SHP77 treated with DMSO at 0.1 percent for 48 hours (cell line): Measurements from ENCODE around the gene MTERF1.
"Not testable (repeated sequence)": the region's sequence is repeated elsewhere in the genome, so short reads cannot be mapped to it uniquely, and the experiment has no call there.

Source experiments
- DNase-seq: peaks from one replicate; lab custom pipeline; 2025; lab: John Stamatoyannopoulos, UW

Gene MTERF1

DNA sequence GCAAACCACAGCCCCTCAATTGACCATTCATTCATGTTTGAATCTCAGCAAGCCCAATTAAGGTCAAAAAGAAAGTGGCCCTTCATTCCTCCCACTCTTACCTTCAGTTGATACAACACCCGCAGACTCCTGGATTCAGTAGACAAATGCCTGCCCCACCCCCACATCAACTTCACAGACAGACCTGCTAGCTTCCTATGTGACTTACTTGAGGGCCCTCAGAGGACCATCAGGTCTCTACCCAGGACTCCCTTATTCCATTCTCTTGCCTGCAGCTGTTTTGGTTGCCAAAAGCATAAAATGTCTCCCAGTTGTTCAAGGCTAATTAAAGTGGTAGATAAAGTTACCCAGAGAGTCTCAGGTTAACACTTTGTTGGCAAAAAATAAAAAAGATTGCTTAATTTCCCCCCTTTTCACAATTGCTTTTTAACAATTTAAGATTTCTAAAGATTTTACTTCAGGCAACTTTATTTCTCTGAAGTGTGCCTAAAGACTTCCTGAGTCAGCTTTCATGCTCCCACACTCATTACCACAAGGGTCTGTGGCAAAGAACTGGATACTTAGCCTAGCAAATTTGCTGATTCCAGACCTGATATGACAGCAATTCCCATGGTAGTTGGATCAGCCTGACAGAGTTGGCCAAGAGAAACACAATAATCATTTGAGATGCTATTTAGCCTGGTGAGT, 3.3 kb upstream of the MTERF1 start:
- DNase-seq, result no peak

DNA sequence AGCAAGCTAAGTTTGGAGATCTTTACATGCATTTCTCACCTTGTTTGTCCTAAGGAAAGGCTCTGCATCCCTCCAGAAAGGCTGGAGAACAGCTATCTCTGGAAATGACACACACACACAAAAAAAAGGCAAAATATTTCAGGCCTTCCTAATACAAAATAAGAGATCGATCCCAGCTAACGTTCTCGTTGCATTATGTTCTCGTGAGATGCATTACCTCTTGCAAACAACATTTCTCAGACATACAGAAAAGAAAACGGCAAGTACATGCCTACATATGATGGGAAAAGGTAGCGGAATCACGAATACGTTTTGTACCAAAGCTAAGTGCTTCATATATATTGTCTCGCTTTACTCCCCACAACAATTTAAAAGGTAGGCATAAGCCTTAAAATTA, 488 bp downstream of the MTERF1 start:
- no peak for DNase-seq

DNA sequence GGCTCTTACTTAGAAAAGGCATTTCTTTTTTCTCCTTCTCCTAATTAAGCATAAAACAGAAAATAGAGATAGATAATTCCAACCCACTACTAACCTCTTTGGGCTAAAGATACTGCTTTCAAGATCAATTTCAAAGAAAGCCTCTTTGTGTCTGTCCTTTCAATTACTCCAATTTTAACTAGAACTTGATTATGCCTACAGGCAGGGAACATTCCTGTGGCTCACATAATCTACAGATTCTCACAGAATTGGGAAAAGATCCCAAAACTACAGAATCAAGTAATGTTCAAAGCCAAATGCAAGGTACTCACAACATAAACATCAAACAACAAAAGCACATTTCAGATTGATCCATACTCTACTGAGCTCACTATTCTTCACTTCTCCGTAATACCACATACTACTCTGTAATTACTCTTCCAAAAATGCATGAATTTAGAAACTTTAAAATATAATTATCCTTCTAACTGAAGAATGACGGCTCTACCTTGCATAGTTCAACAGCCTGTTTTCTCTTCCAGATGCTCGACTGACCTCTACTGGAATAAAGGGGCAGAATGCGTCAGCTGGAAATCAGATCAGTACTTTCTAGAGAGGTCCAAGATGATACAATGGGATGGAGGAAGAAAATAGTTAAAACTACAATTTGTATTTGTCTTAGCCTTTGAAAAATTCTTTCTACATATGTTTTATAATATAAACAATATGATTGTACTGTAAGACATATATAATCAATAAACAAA, 3.9 kb downstream of the MTERF1 start:
- no peak for DNase-seq

DNA sequence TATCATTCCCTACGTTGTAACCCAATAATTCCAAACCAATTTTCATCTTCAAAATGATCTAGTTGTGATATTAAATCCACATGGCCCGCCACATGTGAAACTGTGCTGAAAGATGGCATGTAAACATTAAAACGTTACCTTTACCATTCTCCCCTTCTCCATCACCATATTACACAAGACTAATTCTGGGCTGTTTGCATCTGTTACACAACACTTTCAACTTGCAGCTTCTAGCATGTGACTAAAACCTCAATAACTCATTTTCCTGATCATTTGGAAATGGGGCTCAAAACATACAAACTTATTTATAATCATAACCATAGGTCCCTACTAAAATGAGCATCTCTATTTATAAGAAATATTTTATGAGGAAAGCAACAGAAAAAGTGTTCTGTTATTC, 4.7 kb downstream of the MTERF1 start:
- no peak for DNase-seq

DNA sequence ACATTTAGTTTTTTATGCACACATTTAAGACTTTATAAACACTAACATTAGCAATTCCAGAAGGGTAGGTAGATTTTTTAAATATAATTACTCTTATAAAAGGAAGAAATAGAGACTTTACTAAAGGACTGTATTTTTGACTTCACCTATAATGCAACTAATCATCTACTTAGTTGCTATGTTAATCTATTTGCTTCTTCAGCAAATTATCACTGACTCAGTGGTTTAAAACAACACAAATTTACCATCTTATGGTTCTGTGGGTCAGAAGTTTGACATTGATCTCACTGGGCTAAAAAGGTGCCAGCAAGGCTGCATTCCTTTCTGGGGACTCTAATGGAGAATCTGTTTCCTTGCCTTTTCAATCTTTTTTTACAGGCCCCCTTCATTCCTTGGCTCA, 7.6 kb downstream of the MTERF1 start:
- no peak for DNase-seq

DNA sequence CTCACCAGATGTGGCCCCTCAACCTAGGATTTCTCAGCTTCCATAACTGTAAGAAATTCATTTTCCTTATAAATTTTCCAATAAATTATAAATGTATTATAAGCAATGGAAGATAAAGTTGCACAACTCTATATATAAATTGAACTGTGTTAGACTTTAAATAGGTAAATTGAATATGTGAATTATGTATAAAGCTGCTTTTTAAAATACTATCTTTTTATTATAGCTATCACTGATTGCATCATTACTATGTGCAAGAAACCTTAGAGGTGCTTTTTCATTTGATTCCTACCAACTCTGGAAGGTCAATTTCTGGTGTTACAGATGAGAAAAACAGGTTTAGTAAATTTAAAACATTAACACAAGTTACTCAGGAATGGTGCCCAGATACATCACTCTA, 8.4 kb downstream of the MTERF1 start:
- DNase-seq, result no peak

DNA sequence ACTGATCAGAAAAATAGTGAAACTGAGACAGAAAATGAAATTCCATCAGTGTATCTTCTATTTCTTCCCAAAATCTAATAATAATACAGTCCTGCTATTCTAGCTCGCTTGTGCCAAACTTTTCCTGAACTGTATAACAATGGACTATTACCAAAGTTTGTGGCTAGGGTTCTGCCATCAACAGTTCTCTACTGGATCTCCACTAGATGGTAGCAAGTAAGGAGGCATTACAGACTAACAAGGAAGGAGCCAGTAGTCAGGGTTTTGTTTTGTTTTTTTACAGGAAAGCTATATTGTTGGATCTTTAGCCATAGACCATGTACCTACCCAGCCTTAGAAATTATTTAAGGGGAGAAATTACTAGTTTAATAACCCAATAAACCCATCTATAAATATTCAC, 10.8 kb downstream of the MTERF1 start:
- no peak for DNase-seq

DNA sequence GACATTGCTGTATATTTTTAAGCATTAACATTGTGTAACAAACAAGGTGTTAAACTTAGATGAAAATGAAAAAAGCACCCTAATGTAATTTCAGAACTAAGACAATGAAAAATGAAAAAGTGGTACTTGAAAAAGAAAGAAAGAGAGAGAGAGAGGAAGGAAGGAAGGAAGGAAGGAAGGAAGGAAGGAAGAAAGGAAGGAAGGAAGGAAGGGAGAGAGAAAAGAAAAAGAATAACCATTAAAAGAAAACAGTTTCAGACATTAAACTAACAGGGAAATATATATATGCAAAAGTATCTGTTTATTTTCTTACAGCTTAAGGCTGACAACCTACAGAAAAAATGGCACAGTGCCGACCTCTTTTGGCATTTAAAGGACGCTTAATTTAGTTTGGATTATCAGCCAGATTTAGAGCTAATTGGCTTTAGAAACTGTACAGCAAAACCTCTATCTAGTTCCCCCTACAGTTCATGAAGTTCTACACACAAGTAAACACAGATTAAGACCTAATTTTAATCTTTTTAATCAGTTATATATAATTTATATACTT, 13.8 kb downstream of the MTERF1 start:
- no peak for DNase-seq

DNA sequence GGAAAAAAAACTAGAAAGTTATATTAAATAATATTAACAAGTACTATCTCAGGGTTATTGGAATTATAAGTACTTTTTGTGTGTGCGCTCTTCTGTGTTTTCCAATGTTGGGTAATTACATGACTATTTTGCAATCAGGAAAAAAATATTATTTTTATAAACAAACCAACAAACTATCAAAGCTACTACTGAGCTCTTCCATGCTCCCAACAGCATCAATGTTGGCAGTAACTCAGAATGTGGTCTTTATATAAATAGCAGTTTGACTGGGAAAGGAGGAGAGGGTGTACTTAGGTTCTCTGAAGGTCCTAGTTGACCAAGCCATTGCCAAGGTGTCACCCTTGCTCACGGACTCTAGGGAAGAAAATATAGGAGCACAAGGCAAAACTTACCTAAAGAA, 15.0 kb downstream of the MTERF1 start:
- DNase-seq, result no peak

DNA sequence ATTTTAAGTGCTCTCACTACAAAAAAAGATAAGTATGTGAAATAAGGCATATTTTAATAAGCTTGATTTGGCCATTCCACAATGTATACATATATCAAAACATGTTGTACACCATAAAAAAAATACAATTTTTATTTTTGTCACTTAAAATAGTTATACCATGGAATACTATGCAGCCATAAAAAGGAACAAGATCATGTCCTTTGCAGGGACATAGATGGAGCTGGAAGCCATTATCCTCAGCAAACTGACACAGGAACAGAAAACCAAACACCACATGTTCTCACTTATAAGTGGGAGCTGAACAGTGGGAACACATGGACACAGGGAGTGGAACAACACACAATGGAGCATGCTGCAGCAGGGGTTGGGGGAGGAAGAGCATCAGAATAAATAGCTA, 15.9 kb downstream of the MTERF1 start:
- not testable (repeated sequence) for DNase-seq

DNA sequence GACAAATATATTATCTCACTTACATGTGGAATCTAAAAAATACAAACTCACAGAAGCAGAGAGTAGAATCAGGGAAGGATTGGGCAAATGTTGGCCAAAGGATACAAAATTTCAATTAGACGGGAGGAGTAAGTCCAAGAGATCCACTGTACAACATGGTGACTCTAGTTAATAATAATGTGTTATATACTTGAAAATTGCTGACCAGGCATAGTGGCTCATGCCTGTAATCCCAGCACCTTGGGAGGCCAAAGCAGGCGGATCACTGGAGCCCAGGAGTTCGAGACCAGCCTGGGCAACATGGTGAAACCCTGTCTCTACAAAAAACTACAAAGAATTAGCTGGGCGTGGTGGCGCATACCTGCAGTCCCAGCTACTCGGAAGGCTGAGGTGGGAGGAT, 16.4 kb downstream of the MTERF1 start:
- no peak for DNase-seq

DNA sequence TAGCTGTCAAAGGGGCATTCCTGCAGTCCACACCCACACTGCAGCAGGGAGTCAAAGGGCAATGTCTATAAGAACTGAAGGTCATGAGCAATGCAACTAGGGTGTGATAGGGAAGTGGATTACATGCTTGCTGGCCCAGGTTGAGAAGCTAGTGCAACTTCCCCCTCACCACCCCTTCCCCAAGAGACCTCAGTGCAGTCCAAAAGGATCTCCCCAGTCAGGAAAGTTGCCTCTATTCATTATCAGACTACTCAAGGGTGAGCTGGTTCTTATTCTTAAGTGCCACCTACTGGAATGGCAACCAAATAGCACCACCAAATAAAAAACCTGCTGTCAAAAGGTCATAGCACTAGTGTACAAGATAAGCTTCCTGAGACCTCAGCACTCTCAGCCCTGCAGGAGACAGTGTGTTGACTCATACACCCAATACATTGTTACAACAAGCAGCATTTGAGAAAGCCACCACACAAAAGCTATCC, 28.2 kb downstream of the MTERF1 start:
- DNase-seq, result no peak

DNA sequence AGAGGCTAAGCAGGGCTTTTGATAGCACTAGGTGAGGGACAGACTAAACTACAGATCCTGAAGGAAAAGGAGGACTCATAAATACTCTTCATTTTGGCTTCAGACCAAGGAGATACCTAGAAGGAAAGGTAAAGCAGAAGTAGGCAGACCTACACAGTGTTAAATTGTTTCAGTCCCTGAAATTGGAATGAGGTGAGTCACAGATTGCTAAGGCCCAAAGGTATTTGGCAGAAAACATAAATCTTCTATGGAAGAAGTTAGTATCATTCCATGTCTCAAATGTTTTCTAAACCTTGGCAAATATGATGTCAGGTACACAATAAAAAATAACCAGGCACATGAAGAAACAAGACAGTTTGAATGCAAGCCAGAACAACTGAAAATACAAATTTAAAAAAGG, 30.0 kb downstream of the MTERF1 start:
- DNase-seq, result no peak

DNA sequence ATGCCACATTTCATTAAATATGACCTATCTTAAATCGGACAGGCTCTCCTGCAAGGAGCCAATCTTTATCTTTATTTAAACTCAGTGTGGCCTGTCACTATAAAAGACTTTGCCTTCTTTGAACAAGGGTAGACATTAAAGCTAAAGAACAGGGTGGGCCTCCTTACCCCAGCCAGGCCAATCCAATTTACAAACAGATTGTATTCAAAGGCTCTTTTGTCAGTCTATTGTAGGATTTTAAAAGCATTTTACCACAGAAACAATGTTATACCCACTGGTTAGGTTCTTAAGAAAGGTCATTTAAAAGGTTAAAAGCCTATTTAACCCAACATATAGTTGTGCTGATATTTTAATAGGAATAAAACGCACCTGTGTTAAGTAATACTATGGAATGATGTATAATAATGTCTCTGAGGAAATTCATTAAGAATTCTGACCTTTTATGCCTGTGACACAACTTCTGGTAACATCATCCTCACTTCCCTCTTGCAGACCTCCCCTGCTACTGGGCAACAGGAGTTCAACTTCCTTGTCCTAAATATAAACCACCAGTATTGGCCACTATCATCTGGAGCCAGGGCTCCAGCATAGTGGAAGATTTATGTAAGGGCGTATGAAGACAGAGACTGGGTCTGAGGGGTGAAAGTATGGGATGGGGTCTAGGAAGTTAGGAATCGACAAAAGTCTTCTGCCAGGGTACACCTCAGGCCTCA, 32.5 kb downstream of the MTERF1 start:
- DNase-seq, result no peak

DNA sequence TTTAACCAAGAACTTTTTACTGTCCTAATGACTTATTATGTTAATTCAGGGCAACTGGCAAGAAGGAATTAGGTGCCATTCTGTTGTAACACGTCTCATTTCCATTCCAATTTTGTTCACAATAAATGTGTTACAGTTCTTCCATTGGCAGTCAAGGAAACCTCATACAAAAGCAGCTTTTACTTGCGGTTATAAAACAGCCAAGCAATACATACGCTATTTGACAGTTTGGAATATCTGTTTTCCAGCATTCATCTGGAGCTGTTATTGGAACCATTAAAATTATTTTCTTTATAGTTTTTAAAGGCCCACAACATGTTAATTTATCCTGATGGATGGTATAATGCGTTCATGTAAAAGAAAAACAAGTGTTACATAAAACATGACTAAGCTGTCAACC, 33.3 kb downstream of the MTERF1 start:
- no peak for DNase-seq

DNA sequence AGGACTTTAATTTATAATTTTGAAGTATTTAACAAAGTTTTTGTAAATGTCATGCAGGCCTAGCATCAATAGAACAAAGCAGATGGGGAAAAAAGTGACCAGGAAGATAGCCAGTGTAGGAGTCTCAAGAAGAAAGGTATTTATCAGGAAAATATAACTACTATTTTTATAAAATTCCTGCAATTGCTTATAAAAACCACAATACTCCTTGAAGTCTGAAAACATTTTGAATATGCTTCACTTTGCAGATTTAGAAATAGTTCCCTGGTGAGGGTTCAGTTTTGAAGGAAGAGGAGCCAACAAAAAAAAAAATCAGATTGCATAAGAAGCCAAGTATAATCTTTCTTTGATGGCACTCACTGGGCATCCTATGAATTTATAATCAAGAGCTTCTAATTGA, 34.1 kb downstream of the MTERF1 start:
- no peak for DNase-seq

DNA sequence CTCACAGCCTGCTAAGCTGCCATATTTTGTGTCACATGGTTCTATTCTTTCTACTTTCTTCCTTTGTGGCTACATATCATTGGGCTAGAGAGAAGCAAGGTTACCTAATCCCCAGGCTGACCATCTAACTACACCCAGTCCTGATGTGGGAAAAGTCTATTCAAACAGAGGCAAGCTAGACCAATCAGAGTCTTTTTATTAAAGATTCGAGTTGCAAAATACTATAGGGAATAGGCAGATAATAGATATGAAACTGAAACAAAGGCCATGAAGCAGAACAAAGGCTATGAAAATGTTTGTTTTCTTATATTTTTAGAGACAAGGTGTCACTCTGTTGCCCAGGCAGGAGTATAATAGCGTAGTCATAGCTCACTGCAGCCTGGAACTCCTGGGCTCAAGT, 36.7 kb downstream of the MTERF1 start:
- DNase-seq, result no peak

DNA sequence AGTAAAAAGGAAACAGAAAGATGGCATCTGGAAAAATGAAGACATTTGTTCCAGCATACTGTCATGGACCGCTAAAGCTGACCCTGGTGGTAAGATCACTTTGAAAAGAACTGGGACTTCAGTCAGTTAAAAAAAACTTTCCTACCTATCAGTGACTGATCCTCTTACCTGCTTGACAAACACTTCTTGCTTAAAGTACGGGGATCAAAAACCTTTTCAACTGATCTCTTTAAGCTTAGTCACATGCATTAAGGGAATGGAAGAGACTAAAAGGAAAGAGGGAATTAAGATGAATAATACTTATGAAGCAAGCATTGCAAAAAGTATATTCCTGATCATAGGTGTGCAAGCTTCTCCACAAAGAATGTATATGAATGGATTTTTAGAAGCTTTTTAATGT, 42.1 kb downstream of the MTERF1 start:
- no peak for DNase-seq

DNA sequence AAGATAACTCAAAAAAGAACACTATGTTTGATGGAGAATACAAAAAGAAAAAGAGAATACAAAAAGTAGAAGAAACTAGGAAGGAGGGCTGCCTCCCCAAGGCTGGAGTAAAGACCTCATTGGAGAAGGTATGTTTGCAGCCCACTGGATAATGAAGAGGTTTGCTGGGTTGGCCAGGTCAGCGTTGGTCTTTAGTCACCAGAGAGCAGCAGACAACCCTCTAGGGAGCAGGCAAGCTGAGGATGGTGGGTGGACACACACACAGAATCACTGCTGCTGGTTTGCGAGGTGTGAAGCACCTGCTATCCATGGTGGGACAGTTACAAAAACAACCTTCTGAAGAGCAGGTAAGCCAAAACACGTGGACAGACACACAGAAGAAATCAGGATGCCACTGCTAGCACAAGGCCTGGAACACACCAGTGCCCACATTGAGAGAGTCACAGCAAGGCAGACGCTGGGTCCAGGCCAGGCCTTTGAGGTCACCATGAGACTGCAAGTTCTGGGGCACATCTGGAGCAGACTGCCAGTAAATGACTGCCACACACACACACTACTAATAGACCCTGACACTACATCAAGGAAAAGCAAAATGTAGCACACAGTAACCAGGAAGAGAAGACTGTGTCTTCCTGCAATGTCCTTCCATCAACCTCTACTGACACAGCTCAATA, 43.0 kb downstream of the MTERF1 start:
- DNase-seq, result no peak

DNA sequence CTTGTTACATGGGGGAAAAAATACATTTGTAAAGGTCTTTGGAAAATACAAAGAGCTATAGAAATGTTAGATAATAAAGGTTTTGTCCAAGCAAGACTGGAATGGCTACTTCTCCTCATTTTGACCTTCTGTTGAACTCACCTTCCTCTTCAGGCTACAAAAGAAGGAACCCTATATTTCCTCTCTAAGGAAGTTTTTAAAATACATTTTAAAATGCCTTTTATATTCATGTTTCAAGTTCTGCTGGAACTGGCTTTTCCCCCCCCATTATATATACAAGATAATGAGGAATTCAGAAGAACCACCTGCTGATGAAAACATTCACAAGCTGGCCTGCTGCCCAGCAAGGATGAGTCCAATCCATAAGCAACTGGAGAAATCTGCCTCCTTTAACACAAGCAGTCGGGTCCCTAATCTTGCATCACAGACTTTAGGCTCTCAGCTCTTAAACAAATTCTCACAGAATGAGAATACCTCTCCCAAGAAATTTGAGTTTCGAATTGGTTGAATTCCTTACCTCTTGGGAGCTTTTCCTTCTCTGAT, 44.6 kb downstream of the MTERF1 start:
- no peak for DNase-seq

DNA sequence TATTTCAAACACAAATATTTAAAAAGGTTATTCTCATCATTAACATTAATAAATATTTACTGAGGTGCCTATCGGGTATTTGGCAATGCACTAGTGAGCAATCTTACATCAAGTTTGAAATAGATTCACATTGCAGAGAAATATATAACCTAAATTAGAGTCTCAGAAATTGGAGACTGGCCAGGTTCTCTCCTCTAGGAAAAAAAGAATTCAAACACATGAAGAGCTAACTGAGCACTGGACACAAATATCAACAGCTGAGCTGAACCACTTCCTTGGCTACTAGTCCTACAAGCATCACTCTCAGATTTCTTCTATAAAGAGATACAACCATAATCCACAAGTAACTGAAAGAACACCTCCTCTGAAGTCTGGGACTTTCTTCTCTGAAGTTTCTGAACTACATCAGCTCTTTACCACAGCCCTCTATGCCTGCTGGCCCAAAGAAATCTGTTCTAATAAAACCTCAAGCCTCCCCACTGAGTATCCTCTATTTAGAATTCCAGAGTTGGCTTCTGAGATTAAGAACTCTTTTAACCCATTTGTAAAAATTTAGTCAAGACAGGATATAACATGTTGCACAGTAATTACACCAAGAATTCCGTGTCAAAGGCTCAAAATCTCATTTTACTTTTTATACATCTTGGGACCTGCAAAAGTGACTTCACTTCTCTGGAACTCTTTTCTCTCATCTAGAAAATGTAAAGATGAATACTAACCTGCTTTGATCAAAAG, 45.2 kb downstream of the MTERF1 start:
- no peak for DNase-seq
